C4-2B (cell line): ENCODE results near the gene GAB1.

ENCODE experiments used
- ZFX ChIP-seq: fragments of 450-650 bp; IDR thresholded peaks from 2 replicates; pipeline ENCODE4 v1.6.1; 2017
- TF ChIP-seq, protein P1 (sequence below): fragments of 450-650 bp; conservative IDR thresholded peaks from 2 replicates; pipeline ENCODE4 v1.5.1; 2017; ENCODE audit warnings: mild to moderate bottlenecking

DNA sequence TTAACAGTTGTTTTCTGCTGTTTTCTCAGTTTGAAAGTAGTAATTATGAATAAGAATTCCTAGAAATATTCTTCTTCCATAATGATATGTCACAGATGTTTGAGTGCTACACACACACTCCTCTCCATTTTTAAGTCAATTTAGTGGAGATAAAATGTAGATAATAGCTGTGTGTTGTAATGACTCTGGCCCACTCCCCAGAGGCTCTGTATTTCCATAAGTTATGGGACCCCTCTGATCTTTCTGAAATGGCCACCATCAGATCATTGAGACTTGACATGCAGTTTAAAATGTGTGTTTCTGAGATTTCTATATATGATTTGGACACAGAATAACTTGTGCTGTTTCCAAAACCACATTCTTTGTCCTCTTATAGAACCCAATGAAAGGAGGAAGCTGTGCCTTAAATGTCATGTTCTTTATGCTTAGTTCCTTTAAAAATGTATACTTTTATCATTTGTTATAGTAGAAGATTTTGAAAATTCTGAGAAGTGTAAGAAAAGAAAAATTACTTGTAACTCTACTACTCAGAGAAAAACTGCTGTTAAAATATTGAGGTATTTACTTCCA, 46.4 kb downstream of the GAB1 start:
- TF ChIP-seq, protein P1, sequence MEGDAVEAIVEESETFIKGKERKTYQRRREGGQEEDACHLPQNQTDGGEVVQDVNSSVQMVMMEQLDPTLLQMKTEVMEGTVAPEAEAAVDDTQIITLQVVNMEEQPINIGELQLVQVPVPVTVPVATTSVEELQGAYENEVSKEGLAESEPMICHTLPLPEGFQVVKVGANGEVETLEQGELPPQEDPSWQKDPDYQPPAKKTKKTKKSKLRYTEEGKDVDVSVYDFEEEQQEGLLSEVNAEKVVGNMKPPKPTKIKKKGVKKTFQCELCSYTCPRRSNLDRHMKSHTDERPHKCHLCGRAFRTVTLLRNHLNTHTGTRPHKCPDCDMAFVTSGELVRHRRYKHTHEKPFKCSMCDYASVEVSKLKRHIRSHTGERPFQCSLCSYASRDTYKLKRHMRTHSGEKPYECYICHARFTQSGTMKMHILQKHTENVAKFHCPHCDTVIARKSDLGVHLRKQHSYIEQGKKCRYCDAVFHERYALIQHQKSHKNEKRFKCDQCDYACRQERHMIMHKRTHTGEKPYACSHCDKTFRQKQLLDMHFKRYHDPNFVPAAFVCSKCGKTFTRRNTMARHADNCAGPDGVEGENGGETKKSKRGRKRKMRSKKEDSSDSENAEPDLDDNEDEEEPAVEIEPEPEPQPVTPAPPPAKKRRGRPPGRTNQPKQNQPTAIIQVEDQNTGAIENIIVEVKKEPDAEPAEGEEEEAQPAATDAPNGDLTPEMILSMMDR, result no peak
- no peak for TF ChIP-seq ZFX
